ENCODE data around the gene REEP6.
A peak's percentile ranks its signal among the peaks of the same experiment; 100 is the strongest.

The REEP6 gene

DNA sequence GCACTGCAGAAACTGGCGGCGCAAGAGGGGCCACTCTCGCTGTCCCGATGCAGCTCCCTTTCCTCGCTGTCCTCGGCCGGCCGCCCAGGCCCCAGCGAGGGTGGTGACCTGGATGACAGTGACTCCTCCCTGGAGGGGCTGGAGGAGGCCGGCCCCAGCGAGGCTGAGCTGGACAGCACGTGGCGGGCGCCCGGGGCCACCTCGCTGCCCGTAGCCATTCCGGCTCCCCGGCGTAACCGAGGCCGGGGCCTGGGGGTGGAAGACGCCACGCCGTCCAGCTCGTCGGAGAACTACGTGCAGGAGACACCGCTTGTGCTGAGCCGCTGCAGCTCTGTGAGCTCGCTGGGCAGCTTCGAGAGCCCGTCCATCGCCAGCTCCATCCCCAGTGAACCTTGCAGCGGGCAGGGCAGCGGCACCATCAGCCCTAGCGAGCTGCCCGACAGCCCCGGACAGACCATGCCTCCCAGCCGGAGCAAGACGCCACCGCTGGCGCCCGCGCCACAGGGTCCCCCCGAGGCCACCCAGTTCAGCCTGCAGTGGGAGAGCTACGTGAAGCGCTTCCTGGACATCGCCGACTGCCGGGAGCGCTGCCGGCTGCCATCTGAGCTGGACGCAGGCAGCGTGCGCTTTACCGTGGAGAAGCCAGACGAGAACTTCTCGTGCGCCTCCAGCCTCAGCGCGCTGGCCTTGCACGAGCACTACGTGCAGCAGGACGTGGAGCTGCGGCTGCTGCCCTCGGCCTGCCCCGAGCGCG is 24.3 kb upstream of the REEP6 start:
- peaks cover 5% of the 10 kb centered on the region for H3K4me1 Mint-ChIP-seq
- H3K36me3 Mint-ChIP-seq (ENCODE audit: low read depth), result no peaks in the 10 kb centered on the region
- peaks cover 9% of the 10 kb centered on the region for H3K27me3 Mint-ChIP-seq
- no peak for ATAC-seq
- no peaks in the 10 kb centered on the region for H3K9me3 Mint-ChIP-seq
- no peak for DNase-seq
- no peak overlapping the region for H3K27ac Mint-ChIP-seq
- no peak overlapping the region for H3K4me3 Mint-ChIP-seq

DNA sequence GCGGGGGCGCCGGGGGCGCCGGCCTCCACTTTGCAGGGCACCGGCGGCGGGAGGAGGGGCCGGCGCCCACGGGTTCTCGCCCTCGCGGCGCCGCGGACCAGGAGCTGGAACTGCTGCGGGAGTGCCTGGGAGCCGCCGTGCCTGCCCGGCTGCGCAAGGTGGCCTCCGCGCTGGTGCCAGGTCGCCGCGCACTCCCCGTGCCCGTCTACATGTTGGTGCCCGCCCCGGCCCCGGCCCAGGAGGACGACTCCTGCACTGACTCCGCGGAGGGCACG is 23.8 kb upstream of the REEP6 start:
- no peaks in the 10 kb centered on the region for H3K9me3 Mint-ChIP-seq
- H3K27me3 Mint-ChIP-seq, result peaks cover 14% of the 10 kb centered on the region
- DNase-seq, result no peak
- H3K4me1 Mint-ChIP-seq, result peaks cover 6% of the 10 kb centered on the region
- no peak for ATAC-seq
- no peak overlapping the region for H3K4me3 Mint-ChIP-seq
- H3K27ac Mint-ChIP-seq, result no peak overlapping the region
- H3K36me3 Mint-ChIP-seq (ENCODE audit: low read depth), result no peaks in the 10 kb centered on the region

DNA sequence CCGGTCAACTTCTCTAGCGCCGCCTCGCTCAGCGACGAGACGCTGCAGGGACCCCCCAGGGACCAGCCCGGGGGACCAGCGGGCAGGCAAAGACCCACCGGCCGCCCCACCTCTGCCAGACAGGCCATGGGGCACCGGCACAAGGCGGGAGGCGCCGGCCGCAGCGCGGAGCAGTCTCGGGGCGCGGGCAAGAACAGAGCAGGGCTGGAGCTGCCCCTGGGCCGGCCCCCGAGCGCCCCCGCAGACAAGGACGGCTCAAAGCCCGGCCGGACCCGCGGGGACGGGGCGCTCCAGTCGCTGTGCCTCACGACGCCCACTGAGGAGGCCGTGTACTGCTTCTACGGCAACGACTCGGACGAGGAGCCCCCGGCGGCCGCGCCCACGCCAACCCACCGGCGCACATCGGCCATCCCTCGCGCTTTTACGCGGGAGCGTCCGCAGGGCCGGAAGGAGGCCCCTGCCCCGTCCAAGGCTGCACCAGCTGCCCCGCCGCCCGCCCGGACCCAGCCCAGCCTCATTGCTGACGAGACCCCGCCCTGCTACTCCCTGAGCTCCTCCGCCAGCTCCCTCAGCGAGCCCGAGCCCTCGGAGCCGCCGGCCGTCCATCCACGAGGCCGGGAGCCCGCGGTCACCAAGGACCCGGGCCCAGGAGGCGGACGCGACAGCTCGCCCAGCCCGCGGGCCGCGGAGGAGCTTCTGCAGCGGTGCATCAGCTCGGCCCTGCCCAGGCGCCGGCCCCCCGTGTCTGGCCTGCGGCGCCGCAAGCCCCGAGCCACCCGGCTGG is 23.3 kb upstream of the REEP6 start:
- Mint-ChIP-seq H3K27ac (no peak overlapping the region), H3K27me3 (peaks cover 15% of the 10 kb centered on the region), H3K4me1 (peaks cover 6% of the 10 kb centered on the region), H3K9me3 (no peaks in the 10 kb centered on the region), H3K4me3 (no peak overlapping the region), H3K36me3 (ENCODE audit: low read depth) (no peaks in the 10 kb centered on the region)
- DNase-seq (no peak), ATAC-seq (no peak)

DNA sequence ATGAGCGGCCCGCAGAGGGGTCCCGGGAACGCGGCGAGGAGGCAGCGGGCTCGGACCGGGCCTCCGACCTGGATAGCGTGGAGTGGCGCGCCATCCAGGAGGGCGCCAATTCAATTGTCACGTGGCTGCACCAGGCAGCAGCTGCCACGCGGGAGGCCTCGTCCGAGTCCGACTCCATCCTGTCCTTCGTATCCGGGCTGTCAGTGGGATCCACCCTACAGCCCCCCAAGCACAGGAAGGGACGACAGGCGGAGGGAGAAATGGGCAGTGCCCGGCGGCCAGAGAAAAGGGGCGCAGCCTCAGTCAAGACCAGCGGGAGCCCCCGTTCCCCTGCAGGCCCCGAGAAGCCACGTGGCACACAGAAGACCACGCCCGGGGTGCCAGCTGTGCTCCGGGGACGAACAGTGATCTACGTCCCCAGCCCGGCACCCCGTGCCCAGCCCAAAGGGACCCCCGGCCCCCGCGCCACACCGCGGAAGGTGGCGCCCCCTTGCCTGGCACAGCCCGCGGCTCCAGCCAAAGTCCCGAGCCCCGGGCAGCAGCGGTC is 22.6 kb upstream of the REEP6 start:
- ATAC-seq (no peak), DNase-seq (no peak)
- Mint-ChIP-seq H3K36me3 (ENCODE audit: low read depth) (no peaks in the 10 kb centered on the region), H3K27ac (no peak overlapping the region), H3K4me1 (peaks cover 6% of the 10 kb centered on the region), H3K9me3 (no peaks in the 10 kb centered on the region), H3K4me3 (no peak overlapping the region), H3K27me3 (peaks cover 15% of the 10 kb centered on the region)

DNA sequence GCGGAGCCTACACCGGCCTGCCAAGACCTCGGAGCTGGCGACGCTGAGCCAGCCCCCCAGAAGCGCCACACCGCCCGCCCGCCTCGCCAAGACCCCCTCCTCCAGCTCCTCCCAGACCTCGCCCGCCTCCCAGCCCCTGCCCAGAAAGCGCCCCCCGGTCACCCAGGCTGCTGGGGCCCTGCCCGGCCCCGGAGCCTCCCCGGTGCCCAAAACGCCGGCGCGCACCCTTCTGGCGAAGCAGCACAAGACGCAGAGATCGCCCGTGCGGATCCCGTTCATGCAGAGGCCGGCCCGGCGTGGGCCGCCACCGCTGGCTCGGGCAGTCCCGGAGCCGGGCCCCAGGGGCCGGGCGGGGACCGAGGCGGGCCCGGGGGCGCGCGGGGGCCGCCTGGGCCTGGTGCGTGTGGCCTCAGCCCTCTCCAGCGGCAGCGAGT is 22.1 kb upstream of the REEP6 start:
- Mint-ChIP-seq H3K4me1 (peaks cover 6% of the 10 kb centered on the region), H3K27me3 (peaks cover 13% of the 10 kb centered on the region), H3K9me3 (no peaks in the 10 kb centered on the region), H3K27ac (no peak overlapping the region), H3K36me3 (ENCODE audit: low read depth) (no peaks in the 10 kb centered on the region), H3K4me3 (no peak overlapping the region)
- ATAC-seq (peak; percentile 20), DNase-seq (peak; percentile 53)

DNA sequence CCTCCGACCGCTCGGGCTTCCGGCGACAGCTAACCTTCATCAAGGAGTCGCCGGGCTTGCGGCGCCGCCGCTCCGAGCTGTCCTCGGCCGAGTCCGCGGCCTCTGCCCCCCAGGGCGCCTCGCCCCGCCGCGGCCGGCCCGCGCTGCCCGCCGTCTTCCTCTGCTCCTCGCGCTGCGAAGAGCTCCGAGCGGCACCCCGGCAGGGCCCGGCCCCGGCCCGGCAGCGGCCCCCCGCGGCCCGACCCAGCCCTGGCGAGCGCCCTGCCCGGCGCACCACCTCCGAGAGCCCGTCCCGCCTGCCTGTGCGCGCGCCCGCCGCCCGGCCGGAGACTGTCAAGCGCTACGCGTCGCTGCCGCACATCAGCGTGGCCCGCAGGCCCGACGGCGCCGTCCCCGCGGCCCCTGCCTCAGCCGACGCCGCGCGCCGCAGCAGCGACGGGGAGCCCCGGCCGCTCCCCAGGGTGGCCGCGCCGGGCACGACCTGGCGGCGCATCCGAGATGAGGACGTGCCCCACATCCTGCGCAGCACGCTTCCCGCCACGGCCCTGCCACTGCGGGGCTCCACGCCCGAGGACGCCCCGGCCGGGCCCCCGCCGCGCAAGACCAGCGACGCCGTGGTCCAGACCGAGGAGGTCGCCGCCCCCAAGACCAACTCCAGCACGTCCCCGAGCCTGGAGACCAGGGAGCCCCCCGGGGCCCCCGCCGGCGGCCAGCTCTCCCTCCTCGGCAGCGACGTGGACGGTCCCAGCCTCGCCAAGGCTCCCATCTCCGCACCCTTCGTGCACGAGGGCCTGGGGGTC is 21.5 kb upstream of the REEP6 start:
- no peaks in the 10 kb centered on the region for H3K36me3 Mint-ChIP-seq (ENCODE audit: low read depth)
- H3K4me3 Mint-ChIP-seq, result no peak overlapping the region
- no peak overlapping the region for H3K27ac Mint-ChIP-seq
- peaks cover 13% of the 10 kb centered on the region for H3K27me3 Mint-ChIP-seq
- no peaks in the 10 kb centered on the region for H3K9me3 Mint-ChIP-seq
- ATAC-seq, result no peak
- DNase-seq, result no peak
- H3K4me1 Mint-ChIP-seq, result peaks cover 6% of the 10 kb centered on the region

DNA sequence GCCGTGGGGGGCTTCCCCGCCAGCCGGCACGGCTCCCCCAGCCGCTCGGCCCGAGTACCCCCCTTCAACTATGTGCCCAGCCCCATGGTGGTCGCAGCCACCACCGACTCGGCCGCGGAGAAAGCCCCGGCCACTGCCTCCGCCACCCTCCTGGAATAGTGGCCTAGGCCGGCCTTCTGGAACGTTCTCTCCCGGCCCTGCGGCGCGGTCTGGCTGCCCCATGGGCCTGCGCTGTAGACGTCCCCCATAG is 21.0 kb upstream of the REEP6 start:
- Mint-ChIP-seq H3K4me1 (peaks cover 6% of the 10 kb centered on the region), H3K27me3 (peaks cover 11% of the 10 kb centered on the region), H3K36me3 (ENCODE audit: low read depth) (no peaks in the 10 kb centered on the region), H3K27ac (no peak overlapping the region), H3K4me3 (peak overlapping the region; percentile 17), H3K9me3 (no peaks in the 10 kb centered on the region)
- ATAC-seq, result no peak
- DNase-seq, result no peak

DNA sequence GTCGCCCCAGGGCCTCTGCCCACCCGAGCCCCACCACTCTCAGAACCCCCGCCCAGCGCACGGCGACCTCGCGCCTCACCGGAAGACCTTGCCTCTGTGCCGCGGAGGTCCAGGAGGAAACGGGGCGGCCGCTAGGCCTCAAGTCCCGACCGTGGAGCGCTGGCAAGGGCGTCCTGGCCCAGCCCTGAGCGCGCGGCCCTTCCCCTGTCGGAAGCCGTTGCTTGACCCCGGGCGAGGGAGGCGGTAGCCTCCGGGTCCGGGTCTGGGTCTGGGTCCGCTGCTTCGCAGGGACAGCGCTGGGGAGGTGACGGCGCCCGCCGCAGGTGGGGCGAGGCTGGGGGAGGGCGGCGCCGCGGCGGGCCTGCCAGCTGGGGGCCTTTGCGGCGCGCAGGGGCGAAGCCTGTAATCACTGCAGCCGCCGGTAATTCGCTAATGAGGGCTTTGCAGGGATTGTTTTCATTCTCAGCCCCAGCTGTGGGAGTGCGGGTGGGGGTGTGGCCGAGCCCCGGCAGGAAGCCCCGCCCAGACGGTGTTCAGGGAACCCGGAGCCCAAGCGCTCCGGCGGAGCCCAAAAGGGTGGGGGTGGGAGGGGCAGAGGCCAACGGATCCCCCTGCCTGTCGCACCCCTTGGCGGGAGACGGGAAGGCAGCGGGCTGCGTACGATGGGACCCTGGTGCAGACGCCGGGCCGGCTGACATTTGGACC is 20.5 kb upstream of the REEP6 start:
- peak; percentile 16 for ATAC-seq
- Mint-ChIP-seq H3K9me3 (no peaks in the 10 kb centered on the region), H3K36me3 (ENCODE audit: low read depth) (no peaks in the 10 kb centered on the region), H3K27me3 (peaks cover 11% of the 10 kb centered on the region), H3K4me1 (peaks cover 6% of the 10 kb centered on the region), H3K4me3 (peak overlapping the region; percentile 17), H3K27ac (no peak overlapping the region)
- peak; percentile 69 for DNase-seq

DNA sequence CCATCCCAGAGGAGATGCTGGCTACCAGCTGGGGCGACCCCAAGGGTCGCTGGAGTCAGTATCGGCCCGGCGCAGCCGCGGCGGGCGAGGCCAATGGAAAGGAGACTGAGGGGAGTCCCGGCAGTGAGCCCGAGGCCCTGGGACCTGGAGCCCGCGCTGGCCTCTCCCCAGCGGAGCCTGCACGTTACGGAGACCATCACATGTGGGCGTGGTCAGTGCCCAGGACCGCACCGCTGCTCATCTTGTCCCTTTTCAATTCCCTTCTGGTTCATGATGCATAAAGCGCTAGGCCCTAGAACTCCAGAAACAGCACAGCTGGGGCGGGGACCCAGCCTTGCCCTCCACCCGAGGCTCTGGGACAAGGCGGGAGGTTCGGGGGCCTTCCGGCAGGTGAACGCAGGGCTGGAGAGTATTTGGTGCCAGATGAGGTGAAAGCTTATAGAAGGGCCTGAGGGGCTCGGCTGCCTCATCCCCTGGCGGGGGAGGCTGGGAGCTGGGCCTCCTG is 19.9 kb upstream of the REEP6 start:
- Mint-ChIP-seq H3K36me3 (ENCODE audit: low read depth) (no peaks in the 10 kb centered on the region), H3K4me1 (peaks cover 6% of the 10 kb centered on the region), H3K9me3 (no peaks in the 10 kb centered on the region), H3K27ac (no peak overlapping the region), H3K27me3 (peaks cover 11% of the 10 kb centered on the region), H3K4me3 (no peak overlapping the region)
- peak; percentile 9 for ATAC-seq
- DNase-seq, result peak; percentile 36

DNA sequence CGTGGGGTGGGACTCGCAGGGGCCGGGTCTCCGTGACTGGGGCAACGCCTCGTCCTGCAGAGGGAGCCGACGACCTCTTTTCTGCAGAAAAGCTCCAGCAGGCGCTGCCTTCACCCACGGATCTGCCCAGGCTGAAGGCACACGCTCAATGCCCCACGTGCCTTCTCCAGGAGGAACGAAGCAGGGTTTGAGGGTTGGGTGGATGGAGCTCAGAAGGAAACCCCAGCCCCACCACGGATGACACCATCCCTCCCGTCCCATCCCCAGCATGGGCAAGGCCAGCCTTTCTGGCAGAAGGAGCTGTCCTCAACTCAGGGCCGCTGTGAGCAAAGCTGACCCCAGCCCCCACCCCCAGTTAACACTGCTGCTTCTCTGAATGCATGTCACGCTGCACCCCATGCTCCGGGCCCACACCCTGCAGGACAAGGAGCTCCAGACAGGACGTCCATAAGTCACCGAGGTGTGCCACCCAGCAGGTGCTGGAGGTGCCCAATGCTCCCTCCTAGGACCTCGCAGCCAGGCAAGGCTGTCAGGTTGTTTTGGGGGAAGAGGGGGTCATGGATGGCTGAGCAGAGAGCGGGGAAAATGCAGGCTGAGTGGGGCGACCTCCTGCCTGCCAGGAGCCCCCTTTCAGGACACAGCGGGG is 19.3 kb upstream of the REEP6 start:
- H3K4me3 Mint-ChIP-seq, result no peak overlapping the region
- no peaks in the 10 kb centered on the region for H3K9me3 Mint-ChIP-seq
- no peaks in the 10 kb centered on the region for H3K36me3 Mint-ChIP-seq (ENCODE audit: low read depth)
- H3K27ac Mint-ChIP-seq, result no peak overlapping the region
- no peak for DNase-seq
- no peak for ATAC-seq
- peaks cover 6% of the 10 kb centered on the region for H3K4me1 Mint-ChIP-seq
- peaks cover 11% of the 10 kb centered on the region for H3K27me3 Mint-ChIP-seq

DNA sequence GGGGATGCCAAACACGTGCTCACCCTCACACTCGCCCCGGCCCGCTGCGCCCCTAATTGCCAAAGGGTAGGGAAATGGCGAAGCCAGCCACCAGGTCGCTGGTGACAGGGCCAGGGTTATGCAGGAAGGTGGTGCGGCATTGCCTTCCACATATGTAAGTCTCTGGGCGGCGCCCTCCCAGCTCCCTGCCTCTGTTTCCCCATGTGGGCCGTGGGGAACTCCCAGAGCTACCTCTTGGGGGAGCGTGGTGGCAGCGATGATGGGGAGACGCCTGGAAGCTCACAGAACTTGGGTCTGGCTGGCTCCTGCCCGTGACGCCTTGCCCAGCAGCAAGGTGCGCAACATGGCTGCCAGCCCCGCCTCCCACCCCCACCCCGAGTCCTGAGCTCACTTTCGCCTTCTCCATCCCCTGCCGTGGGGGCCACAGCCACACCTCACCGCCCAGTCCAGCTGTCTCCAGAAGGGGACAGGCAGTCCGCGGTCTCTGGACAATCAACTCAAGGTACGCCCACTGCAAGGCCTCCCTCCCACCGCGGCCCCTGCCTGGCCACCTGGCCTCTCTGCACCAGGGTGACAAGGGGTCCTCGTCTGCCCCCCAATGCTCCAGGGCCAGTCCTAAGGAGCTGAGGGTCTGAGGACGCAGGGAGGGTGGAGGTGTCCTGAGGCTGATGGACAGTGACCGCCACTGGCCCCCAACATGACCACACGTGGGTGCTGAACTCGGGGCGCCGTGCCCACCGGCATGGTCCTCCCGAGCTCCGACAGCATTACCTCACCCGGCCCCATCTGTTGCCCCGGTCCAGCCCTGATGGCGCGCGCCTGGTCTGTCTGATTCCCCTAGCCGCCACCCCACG is 18.5 kb upstream of the REEP6 start:
- Mint-ChIP-seq H3K27ac (no peak overlapping the region), H3K36me3 (ENCODE audit: low read depth) (peaks cover 3% of the 10 kb centered on the region), H3K4me1 (peaks cover 14% of the 10 kb centered on the region), H3K27me3 (peaks cover 11% of the 10 kb centered on the region), H3K9me3 (no peaks in the 10 kb centered on the region), H3K4me3 (no peak overlapping the region)
- DNase-seq (no peak), ATAC-seq (no peak)

DNA sequence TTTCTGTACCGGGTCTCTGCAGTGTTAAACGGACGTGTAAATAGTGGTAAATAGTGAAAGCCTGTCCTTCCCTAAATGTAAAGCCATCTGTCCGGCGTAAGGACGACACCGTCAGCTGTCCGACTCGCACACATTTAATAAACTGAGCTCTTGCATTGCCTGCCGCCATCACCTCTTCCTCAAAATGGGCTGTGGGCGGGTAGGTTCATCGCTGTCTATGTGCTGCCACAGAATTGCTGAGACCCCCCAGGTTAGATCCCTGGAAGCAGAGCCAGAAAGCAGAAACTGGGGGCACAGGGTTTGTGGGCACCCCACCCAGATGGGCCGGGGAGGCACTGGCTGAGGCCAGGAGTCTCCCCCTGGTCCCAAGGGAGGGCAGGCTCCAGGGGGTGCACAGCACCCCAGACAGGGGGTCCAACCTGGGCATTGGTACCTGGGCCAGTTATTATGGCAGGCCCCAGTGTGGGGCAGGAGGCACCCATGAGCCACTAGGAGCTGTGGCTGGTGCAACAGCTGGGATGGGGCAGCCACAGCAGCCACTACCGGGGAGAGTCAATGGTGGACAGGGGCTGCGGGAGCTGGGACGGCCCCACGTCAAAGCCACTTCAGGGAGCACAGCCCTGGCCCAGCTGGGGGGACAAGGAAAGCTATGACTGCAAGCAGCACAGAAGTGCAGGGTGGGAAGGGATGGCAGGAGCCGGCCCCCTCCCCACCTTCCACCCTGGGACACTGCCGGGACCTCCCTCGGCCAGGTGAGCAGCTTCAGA is 17.7 kb upstream of the REEP6 start:
- peaks cover 4% of the 10 kb centered on the region for H3K36me3 Mint-ChIP-seq (ENCODE audit: low read depth)
- no peak for ATAC-seq

More for the DNA sequence above, 17.7 kb upstream of the REEP6 start:
- no peak for DNase-seq
- Mint-ChIP-seq H3K27ac (no peak overlapping the region), H3K4me1 (peaks cover 15% of the 10 kb centered on the region), H3K27me3 (peaks cover 11% of the 10 kb centered on the region), H3K9me3 (no peaks in the 10 kb centered on the region), H3K4me3 (no peak overlapping the region)
